ENCODE measurements around the gene TPM4.

TPM4 gene

DNA sequence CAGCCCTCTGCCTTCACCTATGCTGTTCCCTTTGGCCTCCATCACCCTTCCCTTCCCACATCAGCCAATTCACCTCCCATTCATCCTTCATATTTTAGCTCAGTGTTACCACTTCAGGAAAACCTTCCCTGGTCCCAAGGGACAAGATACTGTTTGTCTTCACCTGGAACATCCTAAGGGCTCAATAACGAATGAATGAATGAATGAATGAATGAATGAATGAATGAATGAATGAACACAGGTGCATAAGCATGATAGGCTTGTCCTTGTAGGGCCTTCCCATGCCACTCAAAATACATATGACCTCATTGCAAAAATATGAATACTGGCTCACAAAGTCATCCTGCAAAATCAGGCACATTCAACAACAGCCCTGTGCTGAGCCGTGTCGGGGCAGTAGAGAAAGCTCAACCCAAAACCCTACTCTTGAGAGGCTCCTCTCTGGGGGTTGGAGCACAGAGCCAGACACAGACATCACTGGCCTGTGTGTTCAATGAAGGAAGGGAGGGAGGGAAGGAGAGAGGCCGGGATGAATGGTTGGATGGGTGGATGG lies 33.7 kb upstream of the TPM4 start:
- DNase-seq, result no peak

GRCh38 chr19:16043156-16043757 lies 33.0 kb upstream of the TPM4 start:
- DNase-seq, result no peak

DNA sequence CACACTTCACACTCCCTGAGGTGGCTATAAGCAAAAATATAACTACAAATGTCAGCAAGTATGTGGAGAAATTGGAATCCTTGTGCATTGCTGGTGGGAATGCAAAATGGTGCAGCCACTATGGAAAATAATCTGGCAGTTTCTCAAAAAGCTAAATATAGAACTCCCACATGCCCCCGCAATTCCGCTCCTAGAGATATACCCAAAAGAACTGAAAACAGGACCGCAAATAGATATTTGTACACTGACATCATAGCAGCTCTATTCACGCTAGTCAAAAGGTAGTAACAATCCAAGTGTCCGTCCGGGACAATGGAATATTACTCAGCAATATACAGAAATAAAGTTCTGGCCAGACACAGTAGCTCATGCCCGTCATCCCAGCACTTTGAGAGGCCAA lies 31.5 kb upstream of the TPM4 start:
- DNase-seq, result no peak

DNA sequence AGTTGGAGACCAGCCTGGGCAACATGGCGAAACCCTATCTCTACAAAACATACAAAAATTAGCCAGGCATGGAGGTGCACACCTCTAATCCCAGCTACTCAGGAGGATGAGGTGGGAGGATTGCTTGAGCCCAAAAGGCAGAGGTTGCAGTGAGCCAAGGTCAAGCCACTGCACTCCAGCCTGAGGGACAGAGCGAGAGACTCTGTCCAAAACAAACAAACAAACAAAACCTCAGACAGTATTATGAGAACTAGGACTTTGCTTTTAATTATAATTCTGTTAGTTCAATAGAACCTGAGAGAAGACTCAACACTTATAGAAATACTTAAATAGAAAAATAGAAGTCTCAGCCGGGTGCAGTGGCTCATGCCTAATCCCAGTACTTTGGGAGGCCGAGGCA lies 31.1 kb upstream of the TPM4 start:
- no peak for DNase-seq

- no peak for DNase-seq
Measured at GRCh38 chr19:16045893-16046292, 30.4 kb upstream of the TPM4 start.

DNA sequence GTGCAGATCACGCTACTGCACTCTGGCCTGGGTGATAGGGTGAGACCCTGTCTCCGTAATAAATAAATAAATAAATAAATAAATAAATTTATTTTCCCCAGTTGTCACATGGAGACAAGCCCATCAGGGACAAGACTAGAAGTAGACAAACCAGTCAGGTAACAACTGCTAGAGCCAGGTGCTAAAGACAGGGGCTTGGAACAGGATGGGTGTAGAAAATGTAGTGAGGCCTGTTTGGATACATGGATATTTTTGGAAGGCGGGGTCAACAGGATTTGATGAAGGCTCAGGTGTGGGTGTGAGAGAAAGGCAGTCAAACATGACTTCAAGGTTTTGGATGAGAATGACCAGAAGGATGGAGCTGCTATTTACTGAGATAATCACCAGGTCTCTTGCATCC lies 27.7 kb upstream of the TPM4 start:
- DNase-seq, result no peak

- peak in 1 of 2 experiments; percentile 32 for DNase-seq
Measured at GRCh38 chr19:16051254-16052025, 24.9 kb upstream of the TPM4 start.

GRCh38 chr19:16052353-16052752 lies 23.9 kb upstream of the TPM4 start:
- no peak for DNase-seq

- DNase-seq, result no peak
Measured at GRCh38 chr19:16057062-16057461, 19.2 kb upstream of the TPM4 start.

DNA sequence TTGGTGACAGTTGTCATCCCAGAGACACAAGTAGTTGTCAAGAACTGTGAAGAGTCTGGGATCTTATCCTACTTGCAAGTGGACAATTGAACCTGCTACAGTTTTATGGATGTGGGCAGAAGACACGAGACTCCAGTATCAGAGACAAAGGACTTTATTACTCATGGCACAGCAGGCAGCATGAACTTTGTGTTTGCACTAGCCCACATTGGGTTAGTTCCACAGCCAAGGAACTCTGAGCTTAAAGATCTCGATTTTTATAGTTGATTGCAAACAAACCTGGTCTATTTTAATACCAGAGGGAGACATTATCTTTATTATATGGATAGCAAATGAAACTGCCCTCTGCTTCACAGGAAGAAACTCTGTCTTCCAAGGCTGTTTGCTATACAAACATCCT lies 16.0 kb upstream of the TPM4 start:
- no peak for DNase-seq

GRCh38 chr19:16061943-16062342 lies 14.4 kb upstream of the TPM4 start:
- DNase-seq, result no peak

- DNase-seq, result peak in 1 of 2 experiments; percentile 46
Measured at GRCh38 chr19:16062789-16063188, 13.5 kb upstream of the TPM4 start.

- no peak for DNase-seq
Measured at GRCh38 chr19:16064209-16064889, 11.9 kb upstream of the TPM4 start.

DNA sequence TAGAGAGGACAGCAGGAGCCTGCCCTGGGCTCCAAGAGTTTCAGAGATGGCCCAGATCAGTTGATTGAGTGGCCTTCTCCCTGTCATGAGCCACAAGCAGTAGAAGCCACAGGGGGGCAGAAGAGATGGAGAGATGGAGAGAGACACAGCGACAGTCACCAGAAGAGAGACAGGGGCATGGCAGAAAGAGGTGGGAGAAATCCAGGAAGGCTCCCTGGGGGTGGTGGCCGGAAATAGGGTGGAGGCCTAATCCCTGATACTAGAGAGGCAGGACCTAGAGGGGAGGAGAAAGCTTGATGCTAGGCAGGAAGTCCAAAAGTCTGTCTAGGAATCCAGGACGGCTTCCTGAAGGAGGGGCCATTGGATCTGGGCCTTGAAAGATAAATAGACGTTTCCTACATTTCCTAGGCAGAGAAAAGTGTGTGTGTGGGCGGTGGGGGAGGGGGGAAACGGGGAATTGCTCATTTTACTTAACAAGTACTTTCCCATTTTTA lies 9.6 kb upstream of the TPM4 start:
- peak; percentile 26 to 60 for DNase-seq

DNA sequence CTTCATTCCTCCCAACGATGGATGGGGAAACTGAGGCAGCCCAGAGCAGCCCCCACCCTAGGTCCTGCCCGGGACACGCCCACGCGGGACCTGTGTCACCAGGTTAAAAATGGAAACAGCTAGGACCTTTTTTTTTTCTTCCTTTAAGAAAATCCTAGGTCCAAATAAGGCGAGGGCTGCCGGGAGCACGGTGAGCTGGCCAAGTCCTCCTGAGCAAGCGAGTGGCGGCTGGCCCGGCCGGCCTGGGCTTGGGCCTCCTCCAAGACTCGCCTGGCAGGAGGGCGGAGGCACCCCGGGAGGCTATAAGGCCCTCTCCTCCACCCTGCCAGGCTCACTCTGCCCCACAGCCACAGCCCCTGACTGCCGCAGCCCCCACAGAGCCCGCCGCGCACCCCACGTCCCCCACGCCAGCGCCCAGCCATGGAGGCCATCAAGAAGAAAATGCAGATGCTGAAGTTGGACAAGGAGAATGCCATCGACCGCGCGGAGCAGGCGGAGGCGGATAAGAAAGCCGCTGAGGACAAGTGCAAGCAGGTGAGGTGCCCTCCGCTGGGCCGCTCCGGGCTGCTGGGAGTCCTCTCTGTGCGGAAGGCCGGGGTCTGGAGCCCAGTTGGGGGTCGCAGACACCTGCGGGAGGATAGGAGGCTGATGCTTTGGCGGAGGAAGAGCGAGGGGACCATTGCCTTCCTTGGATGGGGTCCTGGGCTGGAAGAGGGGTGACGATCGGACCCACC lies 8.9 kb upstream of the TPM4 start:
- DNase-seq, result no peak

DNA sequence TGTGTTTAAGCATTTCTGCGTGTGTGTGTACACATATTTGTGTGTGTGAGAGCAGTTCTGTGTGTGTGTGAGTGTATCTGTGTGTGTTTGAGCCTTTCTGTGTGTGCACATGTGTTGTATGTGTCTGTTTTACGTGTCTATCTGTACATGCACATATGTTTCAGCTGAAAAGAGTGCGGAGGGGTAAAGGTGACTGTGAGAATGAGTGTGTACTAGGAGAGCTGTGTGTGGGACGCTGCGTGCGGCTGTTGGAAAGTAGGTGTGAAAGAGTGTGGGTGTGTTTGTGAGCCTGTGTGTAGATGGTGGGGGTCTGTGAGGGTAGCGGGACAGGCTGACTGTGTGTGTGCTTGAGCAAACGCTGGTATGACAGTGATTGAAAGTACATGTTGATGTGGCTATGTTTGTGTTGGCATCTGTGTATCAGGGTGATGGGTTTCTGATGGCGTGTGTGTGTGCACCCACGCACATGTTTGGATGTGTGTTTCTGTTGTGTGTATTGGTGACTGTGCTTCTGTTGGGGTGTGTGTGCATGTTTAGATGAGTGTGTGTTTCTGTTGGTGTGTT lies 7.5 kb upstream of the TPM4 start:
- DNase-seq, result no peak

DNA sequence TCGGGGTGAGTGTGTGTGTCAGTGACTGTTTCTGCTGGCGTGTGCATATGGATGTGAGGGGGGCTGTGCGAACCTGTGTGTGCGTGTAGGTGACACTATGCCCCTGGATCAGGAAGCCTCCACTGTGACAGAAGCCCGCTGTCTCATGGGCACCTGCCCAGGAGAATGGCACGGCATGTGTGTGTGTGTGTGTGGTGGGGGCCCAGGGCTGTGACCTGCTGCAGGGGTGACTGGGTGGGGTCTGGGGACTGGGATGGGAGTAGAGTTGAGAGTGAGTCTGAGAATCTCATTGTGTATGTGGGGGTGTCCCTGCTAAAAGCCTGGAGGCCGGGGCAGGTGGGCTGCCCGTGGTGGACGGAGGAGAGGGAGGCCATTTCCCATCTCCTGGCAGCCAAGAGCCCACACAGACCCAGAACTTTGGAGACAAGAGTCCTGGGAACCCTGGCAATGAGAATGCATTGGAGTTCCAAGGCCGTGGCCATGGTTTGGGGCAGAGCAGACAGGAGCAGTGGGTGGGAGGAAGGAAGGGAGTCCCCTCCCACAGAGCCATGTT lies 6.4 kb upstream of the TPM4 start:
- no peak for DNase-seq

DNA sequence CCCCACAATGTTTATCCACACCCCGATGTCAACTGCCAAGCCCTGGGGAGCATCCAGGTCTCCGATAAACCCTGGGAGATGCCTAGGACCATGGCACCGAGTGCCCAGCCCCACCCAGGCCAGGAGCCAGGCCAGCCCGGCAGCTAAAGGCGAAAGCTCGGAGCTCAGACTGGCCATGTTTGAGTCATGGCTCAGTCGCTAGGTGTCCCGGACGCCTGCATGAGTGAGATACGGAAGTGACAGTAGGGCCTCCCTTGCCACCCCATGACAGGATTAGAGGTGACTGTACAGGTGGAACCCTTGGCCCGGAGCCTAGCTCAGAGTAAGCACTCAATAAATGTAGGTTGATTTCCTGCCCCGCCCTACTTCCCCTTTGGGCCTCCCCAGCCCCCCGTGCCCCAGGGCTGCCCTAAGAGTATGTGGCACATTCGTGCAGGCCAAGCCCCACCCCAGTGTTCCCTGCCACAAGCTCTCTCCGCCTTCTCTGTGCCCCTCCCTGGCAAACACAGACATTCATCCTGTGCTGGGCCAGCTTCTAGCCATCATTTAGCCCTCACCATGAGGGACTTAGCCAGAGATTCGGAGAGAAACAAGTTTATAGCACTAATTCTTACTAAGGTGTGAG lies 5.8 kb upstream of the TPM4 start:
- no peak for DNase-seq

GRCh38 chr19:16071072-16071691 lies 5.1 kb upstream of the TPM4 start:
- DNase-seq, result no peak

DNA sequence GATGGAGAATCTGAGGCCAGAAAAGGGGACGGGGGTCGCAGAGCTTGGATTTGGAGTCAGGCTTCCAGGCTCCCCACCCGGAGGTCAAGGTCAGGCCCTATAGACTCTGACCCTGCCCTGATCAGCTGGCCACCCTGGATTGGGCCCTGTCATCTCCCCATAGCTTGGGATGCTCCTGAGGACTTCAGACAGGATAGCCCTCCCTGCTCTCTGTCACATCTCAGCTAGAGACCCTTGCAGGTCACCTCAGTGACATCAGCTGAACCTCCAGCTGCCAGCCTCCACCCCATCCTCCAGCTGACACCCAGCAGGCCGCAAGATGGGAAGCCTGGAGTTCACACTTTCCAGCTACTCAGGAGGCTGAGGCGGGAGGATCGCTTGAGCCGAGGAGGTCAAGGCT lies 2.8 kb upstream of the TPM4 start:
- DNase-seq, result no peak

- no peak for DNase-seq
Measured at GRCh38 chr19:16073988-16074387, 2.3 kb upstream of the TPM4 start.
